Neural progenitor cell (in vitro differentiated cells): ENCODE measurements around the gene CPB2. TPM values are rescaled to one million over a fixed set of nuclear protein-coding genes. Genes with fewer than 3 reads are reported as not detected.

ENCODE experiments used
- DNase-seq: peaks from one replicate; pipeline ENCODE4 v3.0.0-alpha.2; 2016; ENCODE audit warnings: low spot score
- H2AFZ ChIP-seq: fragments of 200-600 bp; sonication (generic); replicated peaks from 2 replicates; pipeline ENCODE4 v1.6.1; 2016; ENCODE audit warnings: antibody characterized with exemption
- H3F3A ChIP-seq: fragments of 200-600 bp; sonication (generic); 2 replicates; pipeline ENCODE4 v1.6.1; 2016; ENCODE audit warnings: antibody characterized with exemption, low read depth
- H3K27ac ChIP-seq: fragments of 200-600 bp; sonication (generic); 2 replicates; pipeline ENCODE4 v1.5.1; 2016; ENCODE audit warnings: mild to moderate bottlenecking
- H3K27me3 ChIP-seq: fragments of 200-600 bp; sonication (generic); 2 replicates; pipeline ENCODE4 v1.6.1; 2016; ENCODE audit warnings: mild to moderate bottlenecking, moderate library complexity
- H3K36me3 ChIP-seq: fragments of 200-600 bp; sonication (generic); 2 replicates; pipeline ENCODE4 v1.5.1; 2016
- H3K4me1 ChIP-seq: fragments of 200-600 bp; sonication (generic); 2 replicates; pipeline ENCODE4 v1.6.1; 2016; ENCODE audit warnings: mixed run types
- H3K4me2 ChIP-seq: fragments of 200-600 bp; sonication (generic); 2 replicates; pipeline ENCODE4 v1.6.1; 2016
- H3K4me3 ChIP-seq: fragments of 200-600 bp; sonication (generic); 2 replicates; pipeline ENCODE4 v1.5.1; 2016
- H3K79me2 ChIP-seq: fragments of 200-600 bp; sonication (generic); 2 replicates; pipeline ENCODE4 v1.6.1; 2016; ENCODE audit warnings: low read depth
- H3K9ac ChIP-seq: fragments of 200-600 bp; sonication (generic); 2 replicates; pipeline ENCODE4 v1.6.1; 2016
- H3K9me3 ChIP-seq: fragments of 200-600 bp; sonication (generic); 2 replicates; pipeline ENCODE4 v1.5.1; 2016; ENCODE audit warnings: low read depth
- H4K20me1 ChIP-seq: fragments of 200-600 bp; sonication (generic); 2 replicates; pipeline ENCODE4 v1.6.1; 2016; ENCODE audit warnings: low read depth
- H3K27ac Mint-ChIP-seq: 3 replicates; pipeline ENCODE4 v1.8.0; 2021; ENCODE audit warnings: mixed read lengths
- H3K27me3 Mint-ChIP-seq: 2 replicates; pipeline ENCODE4 v1.8.0; 2022; ENCODE audit warnings: low read depth, mild to moderate bottlenecking, inconsistent platforms, moderate library complexity, mixed read lengths; ENCODE audit not compliant: insufficient read depth
- H3K36me3 Mint-ChIP-seq: 3 replicates; pipeline ENCODE4 v1.8.0; 2021; ENCODE audit warnings: mixed read lengths
- H3K4me1 Mint-ChIP-seq: 3 replicates; pipeline ENCODE4 v1.8.0; 2021; ENCODE audit warnings: mixed read lengths
- H3K4me3 Mint-ChIP-seq: 3 replicates; pipeline ENCODE4 v1.8.0; 2021; ENCODE audit warnings: mild to moderate bottlenecking, moderate library complexity, mixed read lengths
- H3K9me3 Mint-ChIP-seq: 3 replicates; pipeline ENCODE4 v1.8.0; 2020; ENCODE audit warnings: mixed read lengths
- EZH2 ChIP-seq: fragments of 200-600 bp; sonication (generic); IDR thresholded peaks from 2 replicates; pipeline ENCODE4 v1.6.1; 2017; ENCODE audit warnings: antibody characterized with exemption, mild to moderate bottlenecking, moderate library complexity
- EZH2phosphoT487 ChIP-seq: fragments of 200-600 bp; sonication (generic); IDR thresholded peaks from 2 replicates; pipeline ENCODE4 v1.6.1; 2017; ENCODE audit warnings: antibody characterized with exemption
- total RNA-seq: library from RNA; depleted of rRNA; stranded (reverse); fragments of >200 nt; gene quantifications from 2 replicates; pipeline ENCODE4 v1.2.3, GENCODE V29; 2015; ENCODE audit warnings: low replicate concordance
- TF ChIP-seq, protein P1 (sequence below): fragments of 200-600 bp; sonication (generic); IDR thresholded peaks from 2 replicates; pipeline ENCODE4 v1.5.1; 2017; ENCODE audit warnings: antibody characterized with exemption, mild to moderate bottlenecking

Gene CPB2
- total RNA-seq, 1 donor from 2014 or later: not detected

DNA sequence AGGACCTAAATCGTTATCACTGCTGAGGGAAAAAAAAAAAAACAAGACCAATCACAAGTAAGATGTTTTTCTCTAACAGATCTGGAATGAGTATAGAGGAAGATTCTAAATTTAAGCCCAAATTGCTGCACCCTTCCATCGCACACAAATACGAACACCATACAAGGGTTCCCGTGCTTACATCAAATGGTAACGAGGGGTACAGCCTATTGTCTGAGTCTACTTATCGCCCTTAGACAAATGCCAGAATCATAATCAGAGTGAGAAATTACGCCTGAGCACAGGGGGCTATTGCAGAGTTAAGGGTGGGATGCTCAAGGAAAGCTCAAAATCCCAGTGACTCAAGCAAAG, 52.9 kb downstream of the CPB2 start:
- peak overlapping the region; percentile 94 for H2AFZ ChIP-seq
- peaks cover 2% of the 10 kb centered on the region for H3K27me3 Mint-ChIP-seq
- no peaks in the 10 kb centered on the region for H3K36me3 ChIP-seq
- no peaks in the 10 kb centered on the region for H3K9me3 Mint-ChIP-seq
- peaks cover 55% of the 10 kb centered on the region for H3K79me2 ChIP-seq
- TF ChIP-seq EZH2: no peak
- TF ChIP-seq, protein P1, sequence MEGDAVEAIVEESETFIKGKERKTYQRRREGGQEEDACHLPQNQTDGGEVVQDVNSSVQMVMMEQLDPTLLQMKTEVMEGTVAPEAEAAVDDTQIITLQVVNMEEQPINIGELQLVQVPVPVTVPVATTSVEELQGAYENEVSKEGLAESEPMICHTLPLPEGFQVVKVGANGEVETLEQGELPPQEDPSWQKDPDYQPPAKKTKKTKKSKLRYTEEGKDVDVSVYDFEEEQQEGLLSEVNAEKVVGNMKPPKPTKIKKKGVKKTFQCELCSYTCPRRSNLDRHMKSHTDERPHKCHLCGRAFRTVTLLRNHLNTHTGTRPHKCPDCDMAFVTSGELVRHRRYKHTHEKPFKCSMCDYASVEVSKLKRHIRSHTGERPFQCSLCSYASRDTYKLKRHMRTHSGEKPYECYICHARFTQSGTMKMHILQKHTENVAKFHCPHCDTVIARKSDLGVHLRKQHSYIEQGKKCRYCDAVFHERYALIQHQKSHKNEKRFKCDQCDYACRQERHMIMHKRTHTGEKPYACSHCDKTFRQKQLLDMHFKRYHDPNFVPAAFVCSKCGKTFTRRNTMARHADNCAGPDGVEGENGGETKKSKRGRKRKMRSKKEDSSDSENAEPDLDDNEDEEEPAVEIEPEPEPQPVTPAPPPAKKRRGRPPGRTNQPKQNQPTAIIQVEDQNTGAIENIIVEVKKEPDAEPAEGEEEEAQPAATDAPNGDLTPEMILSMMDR: no peak
- no peak for TF ChIP-seq EZH2phosphoT487
- H3K4me3 ChIP-seq: peak overlapping the region; percentile 91
- H3K9me3 ChIP-seq: no peaks in the 10 kb centered on the region
- H3K4me2 ChIP-seq: peak overlapping the region; percentile 91
- H3F3A ChIP-seq: peaks cover 5% of the 10 kb centered on the region
- peaks cover 10% of the 10 kb centered on the region for H3K27me3 ChIP-seq
- H3K9ac ChIP-seq: peak overlapping the region; percentile 96
- peak overlapping the region; percentile 73 for H3K27ac ChIP-seq
- peaks cover 32% of the 10 kb centered on the region for H4K20me1 ChIP-seq
- no peak for DNase-seq
- H3K4me1 Mint-ChIP-seq: peaks cover 27% of the 10 kb centered on the region
- peaks cover 22% of the 10 kb centered on the region for H3K4me1 ChIP-seq
- H3K4me3 Mint-ChIP-seq: peak overlapping the region; percentile 96
- peak overlapping the region; percentile 27 for H3K27ac Mint-ChIP-seq
- H3K36me3 Mint-ChIP-seq: peaks cover 4% of the 10 kb centered on the region

DNA sequence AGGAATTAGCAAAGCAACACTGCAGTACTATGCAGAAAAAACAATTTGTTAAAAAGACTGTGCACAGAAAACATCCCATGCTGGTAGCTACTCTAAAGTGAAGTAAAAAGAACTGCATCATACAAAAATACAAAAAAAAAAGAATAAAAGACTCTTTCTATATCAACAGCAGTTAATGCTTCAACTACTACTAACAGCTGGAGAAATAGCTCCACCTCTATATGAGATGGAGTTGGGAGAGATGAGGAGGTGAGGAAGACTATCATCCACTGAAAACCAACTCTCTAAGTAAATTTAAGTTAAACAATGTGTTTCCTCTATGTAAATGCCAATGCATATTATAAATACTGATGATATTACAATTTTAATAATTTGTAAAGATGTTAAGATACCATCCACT, 54.1 kb downstream of the CPB2 start:
- H2AFZ ChIP-seq: no peak overlapping the region
- H3K4me2 ChIP-seq: peak overlapping the region; percentile 91
- peaks cover 66% of the 10 kb centered on the region for H3K79me2 ChIP-seq
- no peaks in the 10 kb centered on the region for H3K9me3 ChIP-seq
- Mint-ChIP-seq H3K9me3 (no peaks in the 10 kb centered on the region), H3K27me3 (peaks cover 2% of the 10 kb centered on the region), H3K4me1 (peaks cover 25% of the 10 kb centered on the region), H3K36me3 (peaks cover 4% of the 10 kb centered on the region), H3K4me3 (peak overlapping the region; percentile 65), H3K27ac (no peak overlapping the region)
- H4K20me1 ChIP-seq: peaks cover 42% of the 10 kb centered on the region
- peaks cover 22% of the 10 kb centered on the region for H3K4me1 ChIP-seq
- TF ChIP-seq, protein P1: no peak
- TF ChIP-seq EZH2 (no peak), EZH2phosphoT487 (no peak)
- H3K27me3 ChIP-seq: peaks cover 10% of the 10 kb centered on the region
- peaks cover 5% of the 10 kb centered on the region for H3F3A ChIP-seq
- H3K9ac ChIP-seq: peak overlapping the region; percentile 36
- H3K36me3 ChIP-seq: no peaks in the 10 kb centered on the region
- DNase-seq: no peak
- H3K27ac ChIP-seq: no peak overlapping the region
- H3K4me3 ChIP-seq: peak overlapping the region; percentile 91

DNA sequence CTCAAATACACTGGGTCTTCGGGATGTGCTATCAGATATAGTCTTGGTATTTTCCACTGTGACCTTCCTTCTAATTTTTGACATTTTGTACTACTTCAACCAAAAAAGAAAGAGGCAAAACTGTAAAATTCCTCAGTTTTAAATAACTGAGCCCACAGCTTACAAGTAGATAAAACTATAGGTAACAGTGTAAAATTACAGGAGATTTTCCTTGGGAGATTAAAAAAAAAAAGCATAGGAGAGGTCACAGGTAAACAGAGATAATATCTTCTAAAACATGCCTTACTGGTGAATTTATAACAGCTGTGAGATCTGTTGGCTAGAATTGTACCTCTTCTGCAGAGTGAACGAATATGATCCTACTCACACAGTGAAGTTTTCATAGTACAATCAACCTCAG, 59.4 kb downstream of the CPB2 start:
- H3F3A ChIP-seq: peaks cover 3% of the 10 kb centered on the region
- peaks cover 6% of the 10 kb centered on the region for H3K4me1 ChIP-seq
- no peak overlapping the region for H3K27ac ChIP-seq
- H3K4me3 Mint-ChIP-seq: no peak overlapping the region
- H3K79me2 ChIP-seq: peaks cover 83% of the 10 kb centered on the region
- TF ChIP-seq EZH2 (no peak), EZH2phosphoT487 (no peak)
- TF ChIP-seq, protein P1: no peak
- no peak overlapping the region for H3K4me3 ChIP-seq
- peaks cover 59% of the 10 kb centered on the region for H4K20me1 ChIP-seq
- no peaks in the 10 kb centered on the region for H3K27me3 ChIP-seq
- H3K27ac Mint-ChIP-seq: no peak overlapping the region
- no peaks in the 10 kb centered on the region for H3K9me3 Mint-ChIP-seq
- DNase-seq: no peak
- peaks cover 2% of the 10 kb centered on the region for H3K27me3 Mint-ChIP-seq
- no peaks in the 10 kb centered on the region for H3K9me3 ChIP-seq
- peaks cover 10% of the 10 kb centered on the region for H3K36me3 ChIP-seq
- H3K9ac ChIP-seq: no peak overlapping the region
- no peak overlapping the region for H2AFZ ChIP-seq
- H3K36me3 Mint-ChIP-seq: peaks cover 10% of the 10 kb centered on the region
- peaks cover 8% of the 10 kb centered on the region for H3K4me1 Mint-ChIP-seq
- no peak overlapping the region for H3K4me2 ChIP-seq
